GOT3 (cell line): ENCODE data around the gene ENTHD1.

ENCODE experiments used
- DNase-seq: peaks from one replicate; lab custom pipeline; 2025; ENCODE audit warnings: mixed read lengths; lab: John Stamatoyannopoulos, UW

ENTHD1 gene

DNA sequence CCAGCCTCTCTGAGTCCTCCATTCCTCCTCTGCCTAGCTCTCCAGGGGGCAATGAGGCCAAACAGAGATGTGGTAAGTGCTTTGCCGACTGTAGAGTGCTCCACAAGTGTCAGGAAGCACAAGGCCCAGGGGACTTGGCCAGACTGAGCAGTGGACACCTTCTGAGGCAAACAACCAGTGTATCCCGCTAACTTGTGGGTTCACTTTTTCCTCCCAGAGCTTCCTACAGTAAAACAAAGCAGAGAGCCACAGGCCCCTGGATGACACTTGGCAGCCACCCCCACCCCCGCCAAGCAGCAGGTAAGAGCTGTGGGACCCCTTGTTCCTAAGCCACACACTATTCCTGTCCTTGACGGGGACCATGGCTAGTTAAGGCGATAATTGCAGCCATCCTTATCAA is 162.1 kb downstream of the ENTHD1 start:
- no peak for DNase-seq

GRCh38 chr22:39729141-39729934 is 164.2 kb downstream of the ENTHD1 start:
- DNase-seq: no peak

DNA sequence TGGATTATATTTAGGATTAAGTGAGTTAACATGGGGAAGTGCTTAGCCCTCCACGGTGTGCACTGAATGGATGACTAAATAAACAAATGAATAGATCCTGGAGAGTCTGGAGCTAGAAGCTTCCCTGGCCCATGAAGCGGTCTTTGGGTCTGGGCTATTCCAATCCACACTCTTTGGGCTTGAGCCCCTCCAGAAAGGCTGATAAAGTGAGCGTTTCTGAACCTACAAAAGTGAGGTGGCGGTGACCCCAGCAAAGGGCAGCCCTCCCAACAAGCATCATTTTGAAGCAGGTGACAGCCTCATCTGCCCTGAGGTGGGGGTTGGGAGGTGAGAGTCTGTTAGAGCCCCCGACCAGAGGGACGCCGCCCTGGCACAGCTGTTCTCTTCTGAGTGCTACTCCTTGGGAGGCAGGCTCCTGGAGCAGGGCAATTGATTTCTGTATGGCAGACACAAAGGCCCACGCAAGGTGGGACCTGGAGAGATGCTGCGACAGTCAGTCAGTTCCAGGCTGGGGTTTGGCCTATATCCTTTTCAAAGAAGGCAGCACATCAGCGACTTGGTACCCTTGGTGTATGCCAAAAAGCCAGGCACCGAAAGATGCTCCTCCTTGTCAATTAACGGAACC is 165.2 kb downstream of the ENTHD1 start:
- DNase-seq: no peak

GRCh38 chr22:39727541-39727940 is 166.0 kb downstream of the ENTHD1 start:
- DNase-seq: no peak

DNA sequence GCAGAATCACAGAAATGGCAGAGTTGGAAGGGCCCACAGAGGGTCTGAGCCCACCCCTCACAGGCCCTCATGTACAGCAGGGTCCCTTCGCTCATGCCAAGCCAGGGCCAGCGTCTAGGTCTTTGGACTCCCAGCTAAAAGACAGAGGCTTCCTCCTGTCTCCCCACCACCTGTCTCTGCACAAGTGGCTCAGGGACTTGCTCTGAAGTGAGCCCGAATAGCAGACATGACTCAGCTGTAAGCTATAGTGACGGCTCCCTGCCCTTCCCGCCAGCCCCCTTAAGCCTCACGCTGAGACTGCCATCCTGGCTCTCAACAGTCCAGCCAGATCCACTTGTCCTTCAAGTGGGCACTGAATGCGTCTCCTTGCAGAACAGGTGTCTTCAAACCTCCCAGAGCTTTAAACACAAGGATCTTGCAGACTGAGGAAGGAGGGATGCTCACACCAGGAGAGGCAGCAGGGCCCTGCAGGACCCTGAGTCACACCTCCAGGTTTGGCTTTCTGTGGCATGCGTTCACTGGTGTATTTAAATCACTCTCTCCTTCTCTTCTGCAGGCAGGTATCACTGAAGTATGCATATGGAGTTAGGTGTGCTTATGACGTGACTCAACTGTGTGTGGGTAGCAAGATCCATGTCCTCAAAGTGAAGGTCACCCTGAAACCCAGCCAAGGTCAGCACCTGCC is 168.1 kb downstream of the ENTHD1 start:
- DNase-seq: no peak

- DNase-seq: no peak
Observed at GRCh38 chr22:39724857-39725256, 168.7 kb downstream of the ENTHD1 start.

DNA sequence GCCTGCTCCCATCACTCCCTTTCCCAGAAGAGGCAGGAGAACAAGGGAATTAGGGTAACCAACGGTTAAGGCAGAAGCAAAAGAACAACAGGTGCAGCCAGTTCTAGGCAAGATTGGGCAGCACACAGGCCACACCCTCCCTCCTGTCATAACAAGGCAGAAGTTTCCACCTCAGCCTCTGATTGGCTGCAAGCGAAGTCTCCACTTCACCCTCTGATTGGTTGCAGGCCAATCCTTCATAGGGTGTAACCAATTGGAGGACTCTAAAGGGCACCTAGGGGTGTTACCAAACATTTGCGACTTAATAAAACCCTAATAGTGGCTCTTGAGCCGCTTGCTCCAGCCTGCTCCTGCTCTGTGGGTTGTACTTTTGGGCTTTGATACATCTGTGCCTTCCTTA is 169.2 kb downstream of the ENTHD1 start:
- no peak for DNase-seq

DNA sequence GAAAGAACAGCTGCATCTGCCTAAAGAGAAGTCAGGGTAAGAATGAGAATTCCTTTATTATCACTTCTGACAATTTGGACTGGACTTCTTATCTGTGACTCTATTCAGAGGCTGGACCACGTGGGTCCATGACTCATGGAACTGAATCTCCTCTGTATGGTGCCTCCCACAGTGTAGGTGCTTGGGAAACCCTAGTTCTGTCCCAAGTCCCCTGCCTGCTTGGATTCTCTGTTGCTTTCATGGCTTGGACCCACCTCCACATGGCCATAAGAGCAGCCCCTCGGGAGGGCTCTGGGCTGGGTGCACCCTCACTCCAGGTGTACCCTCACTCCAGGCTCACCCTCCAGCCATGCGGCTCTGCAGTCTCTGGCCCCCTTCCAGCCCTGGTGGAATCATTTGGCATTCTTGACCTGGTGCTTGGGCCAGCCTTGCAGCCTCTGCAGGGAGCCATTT is 169.6 kb downstream of the ENTHD1 start:
- no peak for DNase-seq

DNA sequence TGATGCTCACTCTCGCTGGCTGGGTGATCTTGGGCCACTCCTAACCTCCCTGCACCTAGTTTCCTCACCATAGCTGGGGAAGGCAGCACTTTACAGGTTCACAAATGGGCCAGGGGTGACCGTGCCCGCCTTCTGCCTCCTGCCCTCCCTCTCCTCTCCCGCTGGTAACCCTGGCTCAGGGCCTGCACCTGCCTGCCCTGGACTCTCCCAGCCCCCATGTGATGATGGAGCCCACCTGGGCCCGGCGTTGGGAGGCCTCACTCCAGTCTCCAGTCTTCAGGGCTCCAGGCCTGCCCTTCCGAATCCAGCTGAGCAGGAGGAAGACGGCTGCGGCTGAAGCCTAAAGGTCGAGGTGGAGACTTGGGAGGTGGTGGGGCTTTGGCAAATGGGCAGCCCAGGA is 170.1 kb downstream of the ENTHD1 start:
- DNase-seq: no peak

GRCh38 chr22:39722501-39722900 is 171.1 kb downstream of the ENTHD1 start:
- DNase-seq: no peak

DNA sequence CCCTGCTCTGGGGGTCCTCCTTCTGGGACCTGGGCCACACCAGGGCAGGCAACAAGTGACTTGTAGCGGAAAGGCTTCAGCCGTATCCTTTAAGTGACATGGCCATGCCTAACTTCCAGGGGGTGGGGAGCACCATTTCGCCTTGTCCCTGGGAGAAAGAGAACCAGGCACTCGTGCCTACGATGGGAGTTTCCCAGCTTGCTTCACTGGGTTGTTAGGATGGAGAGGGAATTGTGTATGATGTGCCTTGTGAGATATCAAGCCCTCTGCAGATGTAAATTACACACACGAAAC is 171.6 kb downstream of the ENTHD1 start:
- no peak for DNase-seq

DNA sequence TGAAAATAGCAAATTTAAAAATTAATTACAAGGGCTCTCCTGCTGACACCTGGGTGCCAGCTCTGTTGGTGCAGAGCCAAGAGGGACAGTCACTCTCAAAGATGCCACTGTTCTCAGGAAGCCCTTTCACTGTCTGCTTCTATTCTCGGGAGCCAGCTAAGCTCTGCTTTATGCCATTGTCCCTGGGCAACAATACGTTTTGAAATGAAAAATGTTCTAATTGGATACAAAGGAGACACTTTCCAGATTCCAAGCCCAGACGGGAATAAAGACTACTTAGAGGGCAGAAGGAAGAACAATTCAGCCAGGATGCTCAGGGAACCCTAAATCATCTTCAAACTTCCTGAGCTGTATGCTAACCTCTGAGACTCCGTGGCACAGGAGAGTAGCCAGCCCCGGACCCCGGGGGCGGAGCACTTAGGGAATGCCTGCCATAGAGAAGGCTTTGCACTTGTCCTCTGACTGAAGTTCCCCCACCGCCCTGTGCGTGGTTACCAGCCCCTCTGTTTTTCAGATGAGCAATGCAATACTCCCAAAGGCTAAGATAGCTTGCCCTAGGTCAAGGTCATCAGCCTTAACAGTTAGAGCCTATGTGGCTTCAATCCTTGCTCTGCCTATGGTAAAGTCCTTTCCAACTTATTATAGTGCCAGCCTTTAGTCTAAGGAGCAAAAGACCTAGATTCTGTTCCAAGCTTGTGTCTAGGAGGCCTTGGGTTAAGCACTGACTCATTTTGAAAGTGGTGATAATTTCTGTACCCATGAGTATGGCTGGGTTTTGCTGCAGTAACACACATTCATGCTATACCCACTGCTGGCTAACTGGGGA is 172.1 kb downstream of the ENTHD1 start:
- no peak for DNase-seq

DNA sequence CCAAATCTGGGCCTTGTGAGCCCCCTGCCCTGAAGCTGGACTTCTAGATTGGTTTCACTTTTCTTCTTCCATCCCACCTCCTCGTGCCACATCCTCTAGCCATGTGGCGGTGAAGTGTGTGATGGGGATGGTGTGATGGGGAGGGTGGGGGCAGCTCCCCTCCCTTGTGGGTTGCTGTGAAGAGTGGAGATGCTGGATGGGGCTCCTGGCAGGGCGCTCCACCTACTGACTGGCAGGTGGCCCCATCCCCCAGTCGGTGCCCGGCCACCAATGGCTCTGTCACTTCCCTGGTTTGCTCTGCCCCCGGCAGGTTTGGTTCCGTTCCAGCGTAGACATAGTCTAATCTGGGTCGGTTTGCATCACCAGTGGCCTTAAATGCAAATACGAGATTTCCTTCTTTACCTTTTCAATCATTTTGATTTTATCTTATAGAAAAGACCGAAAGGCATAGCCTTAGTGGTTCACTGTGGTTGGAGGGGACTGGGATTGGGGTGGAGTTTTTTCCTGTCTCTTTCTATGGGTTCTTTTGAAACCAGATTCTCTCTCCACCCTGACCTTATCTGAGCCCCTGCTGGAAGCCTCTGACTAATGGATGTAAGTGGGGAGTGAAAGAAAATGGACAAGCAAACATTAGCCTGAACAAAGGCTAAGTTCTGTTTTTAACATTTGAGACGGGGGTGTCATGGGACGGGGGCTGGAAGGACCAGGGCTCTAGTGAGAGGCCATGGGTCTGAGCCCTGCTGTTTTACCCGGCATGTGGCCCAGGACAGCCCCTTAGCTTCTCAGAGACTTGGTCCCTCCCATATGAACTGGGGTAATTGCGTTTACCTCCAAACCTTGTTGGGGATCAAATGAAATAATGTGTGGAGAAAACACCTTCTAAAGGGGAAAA is 173.8 kb downstream of the ENTHD1 start:
- DNase-seq: no peak

- DNase-seq: no peak
Observed at GRCh38 chr22:39718921-39719475, 174.6 kb downstream of the ENTHD1 start.

DNA sequence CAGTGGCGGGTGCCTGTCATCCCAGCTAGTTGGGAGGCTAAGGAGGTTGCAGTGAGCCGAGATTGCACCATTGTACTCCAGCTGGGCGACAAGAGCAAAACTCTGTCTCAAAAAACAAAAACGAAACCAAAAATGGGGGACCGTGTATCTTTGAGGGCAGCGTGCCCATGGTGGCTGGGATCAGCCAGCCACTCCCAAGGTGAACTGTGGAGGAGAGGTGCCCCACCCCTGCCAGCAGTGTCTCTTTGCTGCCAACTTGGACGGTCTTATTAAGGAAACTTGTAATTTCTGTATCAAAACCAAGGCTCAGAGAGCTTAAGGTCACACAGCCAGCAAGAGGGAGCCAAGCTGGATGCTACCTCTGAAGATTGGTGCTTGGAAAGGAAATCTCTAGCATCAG is 175.4 kb downstream of the ENTHD1 start:
- no peak for DNase-seq

DNA sequence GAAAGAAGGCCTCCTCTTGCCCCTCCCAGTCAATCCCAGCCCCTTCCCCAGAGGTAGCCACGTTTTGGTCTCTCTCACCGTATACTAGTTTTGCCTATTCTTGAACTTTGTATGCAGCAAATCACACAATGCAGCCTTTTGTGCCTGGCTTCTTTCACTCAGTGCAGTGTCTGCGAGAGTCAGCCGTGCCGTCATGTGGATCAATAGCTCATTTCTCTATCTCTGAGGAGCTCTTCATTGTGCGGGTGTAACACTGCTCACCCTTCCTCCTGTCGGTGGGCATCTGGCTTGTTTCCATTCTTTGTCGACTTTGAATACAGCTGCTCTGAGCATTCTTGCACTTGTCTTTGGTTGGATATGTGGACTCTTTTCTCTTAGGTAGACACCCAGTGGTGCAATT is 176.5 kb downstream of the ENTHD1 start:
- DNase-seq: no peak

GRCh38 chr22:39716534-39716933 is 177.0 kb downstream of the ENTHD1 start:
- DNase-seq: no peak

GRCh38 chr22:39715778-39716495 is 177.6 kb downstream of the ENTHD1 start:
- DNase-seq: no peak

GRCh38 chr22:39714321-39714720 is 179.2 kb downstream of the ENTHD1 start:
- no peak for DNase-seq

DNA sequence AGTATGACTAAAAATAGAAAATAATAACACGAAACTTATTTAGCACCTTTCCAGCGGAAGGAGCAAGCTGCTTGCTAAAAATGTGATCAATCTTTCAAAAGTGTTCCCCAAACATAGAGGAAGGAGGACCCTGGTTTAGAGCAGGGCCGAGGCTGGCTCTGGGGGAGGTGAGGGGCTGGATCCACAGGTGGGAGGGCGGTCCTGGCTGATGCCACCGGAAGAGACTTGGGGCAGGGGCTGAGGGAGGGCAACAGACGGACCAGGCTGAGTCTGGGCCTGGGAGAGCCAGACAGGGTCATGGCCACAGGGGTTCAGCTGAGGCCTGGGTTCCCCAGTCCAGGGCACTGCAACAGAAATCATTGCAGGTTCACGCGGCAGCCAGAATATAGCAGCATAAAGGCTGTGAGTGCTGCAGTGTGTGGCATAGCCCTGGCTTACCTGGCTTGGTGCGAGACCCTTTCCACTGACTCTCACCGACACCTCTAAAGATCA is 179.7 kb downstream of the ENTHD1 start:
- DNase-seq: no peak
